H1 (cell line): ENCODE results near the gene GNB1L. TPM values are rescaled to one million over a fixed set of nuclear protein-coding genes. Genes with fewer than 3 reads are reported as not detected.

Experiments
- CTCF ChIA-PET: fragments of 300-600 bp; sonication (Branson Sonifier 250); formaldehyde crosslinking; loops from one replicate; lab custom pipeline; 2021; ENCODE audit not compliant: partially characterized antibody; lab: Charles Lee
- POLR2A ChIA-PET: fragments of 300-600 bp; sonication (Branson Sonifier 250); formaldehyde crosslinking; loops from one replicate; lab custom pipeline; 2021; ENCODE audit warnings: inconsistent platforms; ENCODE audit not compliant: partially characterized antibody; lab: Charles Lee
- DNase-seq, 2 experiments: peaks; one replicate each; pipeline versions ENCODE4 v3.0.0 to v3.0.0-alpha.2; 2010 to 2022; ENCODE audit warnings: low spot score in 2 of 2, low read depth in 1 of 2, mixed read lengths in 1 of 2
- FAIRE-seq: peaks from 2 replicates; lab custom pipeline; 2011; peaks lifted over from hg19 to GRCh38; lab: Jason Lieb, UNC
- H2AFZ ChIP-seq: 2 replicates; pipeline ENCODE4 v1.8.1; 2012; ENCODE audit warnings: low read length, inconsistent platforms
- H2AK5ac ChIP-seq: 2 replicates; pipeline ENCODE4 v1.6.1; 2013; ENCODE audit warnings: low read depth, low read length
- H2BK120ac ChIP-seq: replicated peaks from 2 replicates; pipeline ENCODE3; 2013; ENCODE audit warnings: low read depth, low read length, inconsistent platforms
- H2BK12ac ChIP-seq: 2 replicates; pipeline ENCODE4 v1.6.1; 2013; ENCODE audit warnings: low read depth, low read length
- H2BK15ac ChIP-seq: 2 replicates; pipeline ENCODE4 v1.6.1; 2013; ENCODE audit warnings: low read length
- H2BK20ac ChIP-seq: 2 replicates; pipeline ENCODE4 v1.6.1; 2013; ENCODE audit warnings: low read length
- H2BK5ac ChIP-seq: 2 replicates; pipeline ENCODE4 v1.6.1; 2013; ENCODE audit warnings: low read depth, low read length
- H3K14ac ChIP-seq: 2 replicates; pipeline ENCODE4 v1.6.1; 2013; ENCODE audit warnings: inconsistent platforms; ENCODE audit not compliant: insufficient read length
- H3K18ac ChIP-seq: 2 replicates; pipeline ENCODE4 v1.6.1; 2013; ENCODE audit warnings: low read length; ENCODE audit errors: extremely low read depth
- H3K23ac ChIP-seq: 2 replicates; pipeline ENCODE4 v1.6.1; 2013; ENCODE audit warnings: inconsistent platforms; ENCODE audit not compliant: insufficient read length
- H3K23me2 ChIP-seq: 2 replicates; pipeline ENCODE4 v1.6.1; 2013; ENCODE audit warnings: low read depth, low read length
- H3K27ac ChIP-seq: 2 replicates; pipeline ENCODE4 v1.6.1; 2011; ENCODE audit warnings: low read depth, low read length, inconsistent platforms
- H3K27me3 ChIP-seq, 4 experiments: replicated peaks in 1 of 4; 1 replicate in 1 of 4; 2 replicates in 3 of 4; pipeline versions ENCODE4 v1.6.1 to v1.8.1; 2011 to 2013; ENCODE audit warnings: low read length in 3 of 4, mild to moderate bottlenecking in 3 of 4, inconsistent platforms in 2 of 4, mixed read lengths in 2 of 4, moderate library complexity in 1 of 4; ENCODE audit not compliant: control insufficient read depth in 3 of 4, insufficient read depth in 3 of 4; ENCODE audit errors: extremely low read depth in 1 of 4
- H3K36me3 ChIP-seq, 4 experiments: 2 replicates each; pipeline versions ENCODE4 v1.6.1 to v1.8.1; 2011 to 2013; ENCODE audit warnings: mild to moderate bottlenecking in 4 of 4, low read length in 3 of 4, moderate library complexity in 2 of 4, control low read depth in 1 of 4, inconsistent platforms in 1 of 4; ENCODE audit not compliant: insufficient read depth in 4 of 4, control insufficient read depth in 2 of 4
- H3K4ac ChIP-seq: replicated peaks from 2 replicates; pipeline ENCODE3; 2013; ENCODE audit warnings: low read length, low read depth, mixed read lengths, inconsistent platforms; ENCODE audit not compliant: insufficient read length
- H3K4me1 ChIP-seq, 4 experiments: replicated peaks in 1 of 4; 1 replicate in 1 of 4; 2 replicates in 3 of 4; pipeline versions ENCODE4 v1.6.1 to v1.8.1; 2011 to 2013; ENCODE audit warnings: low read length in 3 of 4, inconsistent platforms in 2 of 4, mixed read lengths in 1 of 4; ENCODE audit not compliant: insufficient read depth in 4 of 4, control insufficient read depth in 3 of 4
- H3K4me2 ChIP-seq, 2 experiments: 2 replicates each; pipeline versions ENCODE4 v1.6.1 to v1.8.1; 2011 to 2013; ENCODE audit warnings: low read depth in 2 of 2, low read length in 2 of 2, control low read depth in 1 of 2, inconsistent platforms in 1 of 2, mild to moderate bottlenecking in 1 of 2; ENCODE audit not compliant: insufficient read depth in 1 of 2
- H3K4me3 ChIP-seq, 4 experiments: fragments of 200-600, 300-600 bp in 1 of 4; sonication (generic), shearing (Covaris generic), sonication (Bioruptor Twin) in 1 of 4; 2 replicates each; pipeline versions ENCODE4 v1.5.1 to v1.8.1; 2011 to 2016; ENCODE audit warnings: low read length in 4 of 4, low read depth in 3 of 4, control low read depth in 2 of 4, inconsistent platforms in 2 of 4, mild to moderate bottlenecking in 2 of 4, mixed read lengths in 1 of 4, moderate library complexity in 1 of 4; ENCODE audit not compliant: insufficient read depth in 2 of 4; ENCODE audit errors: extremely low read depth in 1 of 4
- H3K56ac ChIP-seq: replicated peaks from 2 replicates; pipeline ENCODE3; 2013; ENCODE audit warnings: low read depth, mild to moderate bottlenecking, mixed read lengths, low read length, inconsistent platforms; ENCODE audit not compliant: insufficient read length
- H3K79me1 ChIP-seq: 2 replicates; pipeline ENCODE4 v1.6.1; 2013; ENCODE audit warnings: low read depth, low read length, control low read depth
- H3K79me2 ChIP-seq, 2 experiments: 2 replicates each; pipeline versions ENCODE4 v1.6.1 to v1.8.1; 2012 to 2013; ENCODE audit warnings: low read length in 2 of 2, mild to moderate bottlenecking in 2 of 2, inconsistent platforms in 1 of 2; ENCODE audit not compliant: insufficient read depth in 2 of 2, control insufficient read depth in 1 of 2
- H3K9ac ChIP-seq, 4 experiments: replicated peaks in 1 of 4; 1 replicate in 1 of 4; 2 replicates in 3 of 4; pipeline versions ENCODE4 v1.6.1 to v1.8.1; 2011 to 2013; ENCODE audit warnings: low read depth in 3 of 4, low read length in 3 of 4, control low read depth in 2 of 4, mild to moderate bottlenecking in 2 of 4, moderate library complexity in 2 of 4, inconsistent platforms in 1 of 4; ENCODE audit errors: extremely low read depth in 1 of 4
- H3K9me3 ChIP-seq, 2 experiments: 2 replicates each; pipeline versions ENCODE4 v1.6.1 to v1.8.1; 2012 to 2013; ENCODE audit warnings: mild to moderate bottlenecking in 2 of 2, moderate library complexity in 2 of 2, control low read depth in 1 of 2, inconsistent platforms in 1 of 2, low read depth in 1 of 2, low read length in 1 of 2, mixed read lengths in 1 of 2; ENCODE audit not compliant: insufficient read depth in 2 of 2
- H4K20me1 ChIP-seq, 2 experiments: replicated peaks in 1 of 2; 2 replicates each; pipeline versions ENCODE3 to v1.8.1; 2011 to 2013; ENCODE audit warnings: inconsistent platforms in 2 of 2, low read length in 2 of 2, mild to moderate bottlenecking in 1 of 2; ENCODE audit not compliant: insufficient read depth in 2 of 2, control insufficient read depth in 1 of 2
- H4K5ac ChIP-seq: 2 replicates; pipeline ENCODE4 v1.6.1; 2013; ENCODE audit warnings: low read length, low read depth, mixed read lengths, inconsistent platforms; ENCODE audit not compliant: insufficient read length
- H4K8ac ChIP-seq: 2 replicates; pipeline ENCODE4 v1.8.0; 2013; ENCODE audit warnings: mild to moderate bottlenecking, moderate library complexity, low read length, inconsistent platforms; ENCODE audit not compliant: insufficient read depth; ENCODE audit errors: extremely low read depth
- H4K91ac ChIP-seq: replicated peaks from 2 replicates; pipeline ENCODE3; 2013; ENCODE audit warnings: low read length, mixed read lengths, inconsistent platforms; ENCODE audit not compliant: insufficient read length
- ATF3 ChIP-seq: IDR thresholded peaks from 2 replicates; pipeline ENCODE4 v1.6.1; 2011; ENCODE audit warnings: low read depth, mild to moderate bottlenecking, low read length; ENCODE audit not compliant: insufficient read depth
- BRCA1 ChIP-seq: IDR thresholded peaks from 2 replicates; pipeline ENCODE4 v1.6.1; 2012; ENCODE audit warnings: low read depth, low read length, improper control_type of control experiment
- CREB1 ChIP-seq: IDR thresholded peaks from 2 replicates; pipeline ENCODE4 v1.6.1; 2012; ENCODE audit warnings: inconsistent platforms
- CTCF ChIP-seq, 3 experiments: IDR thresholded peaks; 1 replicate in 2 of 3; 2 replicates in 1 of 3; pipeline versions ENCODE4 v1.5.1 to v1.6.1; 2011; ENCODE audit warnings: low read length in 3 of 3, mild to moderate bottlenecking in 3 of 3, inconsistent platforms in 2 of 3, low read depth in 1 of 3, moderate library complexity in 1 of 3; ENCODE audit not compliant: insufficient read depth in 1 of 3; ENCODE audit errors: control extremely low read depth in 1 of 3
- EGR1 ChIP-seq: IDR thresholded peaks from 2 replicates; pipeline ENCODE4 v1.6.1; 2011; ENCODE audit warnings: low read depth, low read length, borderline replicate concordance
- FOSL1 ChIP-seq: IDR thresholded peaks from 2 replicates; pipeline ENCODE4 v1.6.1; 2011; ENCODE audit warnings: mild to moderate bottlenecking, low read depth, low read length, moderate library complexity; ENCODE audit not compliant: insufficient read depth
- GABPA ChIP-seq: IDR thresholded peaks from 2 replicates; pipeline ENCODE4 v1.6.1; 2011; ENCODE audit warnings: mild to moderate bottlenecking, low read length, moderate library complexity, borderline replicate concordance; ENCODE audit not compliant: insufficient read depth
- MAFK ChIP-seq: IDR thresholded peaks from 2 replicates; pipeline ENCODE4 v1.6.1; 2012; ENCODE audit warnings: low read depth, mild to moderate bottlenecking, improper control_type of control experiment, low read length
- SUZ12 ChIP-seq: fragments of 200-600 bp; sonication (generic); IDR thresholded peaks from 2 replicates; pipeline ENCODE4 v1.6.1; 2012; ENCODE audit warnings: mild to moderate bottlenecking, inconsistent platforms, low read length, moderate library complexity, mixed read lengths
- TBP ChIP-seq: IDR thresholded peaks from 2 replicates; pipeline ENCODE4 v1.6.1; 2011; ENCODE audit warnings: low read depth, low read length, improper control_type of control experiment
- TCF12 ChIP-seq: IDR thresholded peaks from 2 replicates; pipeline ENCODE4 v1.6.1; 2011; ENCODE audit warnings: low read depth, mild to moderate bottlenecking, low read length
- YY1 ChIP-seq: IDR thresholded peaks from 2 replicates; pipeline ENCODE4 v1.6.1; 2011; ENCODE audit warnings: low read depth, mild to moderate bottlenecking, low read length
- WGBS, 2 experiments: shearing (Covaris generic) in 1 of 2; methylation state at CpG; one replicate each; pipeline versions ENCODE4 v1.1.6 to v1.1.7; 2013 to 2015; ENCODE audit warnings: low lambda C conversion rate in 2 of 2, mixed read lengths in 2 of 2, inconsistent platforms in 1 of 2, low coverage in 1 of 2, missing lambda C conversion rate in 1 of 2; ENCODE audit not compliant: insufficient replicate concordance in 2 of 2, insufficient coverage in 1 of 2, insufficient read length in 1 of 2; ENCODE audit errors: extremely low coverage in 1 of 2, missing lambda C conversion rate in 1 of 2; 5-methylcytosine and 5-hydroxymethylcytosine counted together
- polyA plus RNA-seq, 7 experiments: library from polyadenylated mRNA; depleted of rRNA in 3 of 7; stranded (reverse) in 5 of 7; unstranded in 2 of 7; fragments of >200 nt in 5 of 7; fragments of 200-250 nt in 2 of 7; gene quantifications; 1 replicate in 5 of 7; 2 replicates in 1 of 7; 4 replicates in 1 of 7; pipeline versions ENCODE4 v1.2.1 to v1.2.3, GENCODE V29; 2011 to 2013; ENCODE audit warnings: missing spikeins in 2 of 7, mixed read lengths in 2 of 7
- total RNA-seq: library from RNA; stranded (reverse); fragmentation: NEBNext Ultra II Directional; extraction: Animal tissue kit (Norgen Biotek cat#: 25700); gene quantifications from 2 replicates; pipeline ENCODE4 v1.2.1, GENCODE V29; 2021

Gene GNB1L
- total and polyA plus RNA-seq, 2 of the 8 experiments (the other 6 are each of a cell fraction or from before 2014, with no cell fraction given), result 14.0 to 15.6 TPM

- peak overlapping the region; percentile 88 for H2BK15ac ChIP-seq
- no peak overlapping the region for H4K5ac ChIP-seq
- 88% methylated on average over 7 of the region's 7 CpGs; no CpG with 5 or more reads in 1 of the 2 experiments for WGBS, 2 experiments
- H3K79me1 ChIP-seq, result no peaks in the 10 kb centered on the region
- no peak overlapping the region for H2BK20ac ChIP-seq
- no peak overlapping the region for H2BK5ac ChIP-seq
- no peaks in the 10 kb centered on the region for H3K9me3 ChIP-seq
- H3K27ac ChIP-seq, result no peak overlapping the region
- peaks cover 0 to 5% of the 10 kb centered on the region in 2 experiments for H4K20me1 ChIP-seq
- no peak for DNase-seq
- H3K14ac ChIP-seq, result no peak overlapping the region
- no peaks in the 10 kb centered on the region for H3K36me3 ChIP-seq
- H2AK5ac ChIP-seq, result 0 out of 2 replicates have a peak overlapping the region, but pooled peaks have one; percentile 39
- POLR2A ChIA-PET, result no interaction called here
- no peak overlapping the region for H3K4me3 ChIP-seq
- CTCF ChIA-PET, result interaction anchor here (1.0 to 7.0 kb wide), 6 partner anchors 10 to 181 kb away, joined by 3 to 168 read pairs (median 5); partner anchors contain the start of gene GP1BB
- peaks cover 0 to 17% (median 7%) of the 10 kb centered on the region in 4 experiments; a peak in 5 of 7 replicates for H3K4me1 ChIP-seq
- no peak overlapping the region for H3K23ac ChIP-seq
- no peak overlapping the region for H4K8ac ChIP-seq
- no peak overlapping the region for H3K18ac ChIP-seq
- H3K9ac ChIP-seq, result no peak overlapping the region
- peaks cover 0 to 12% (median 8%) of the 10 kb centered on the region in 4 experiments; a peak in 4 of 7 replicates for H3K27me3 ChIP-seq
- no peaks in the 10 kb centered on the region for H3K79me2 ChIP-seq
- FAIRE-seq, result no peak
- H2BK12ac ChIP-seq, result no peak overlapping the region
- H4K91ac ChIP-seq, result no peak overlapping the region
- no peak overlapping the region for H3K56ac ChIP-seq
- no peak overlapping the region for H3K4ac ChIP-seq
- no peak overlapping the region for H3K4me2 ChIP-seq
- no peak overlapping the region for H2BK120ac ChIP-seq
- no peaks in the 10 kb centered on the region for H3K23me2 ChIP-seq
- no peak overlapping the region for H2AFZ ChIP-seq
- no peak for TF ChIP-seq CTCF (IDR thresholded peaks at IDR 0.05; ENCODE audit: control extremely low read depth in 1 of 3, insufficient read depth in 1 of 3, low read depth in 1 of 3, low read length in 3 of 3)
- no peak for TF ChIP-seq ATF3
- TF ChIP-seq EGR1, result no peak
- no peak for TF ChIP-seq GABPA
- TF ChIP-seq TBP, result no peak
- TF ChIP-seq BRCA1, result no peak
- TF ChIP-seq MAFK, result no peak
- TF ChIP-seq SUZ12, result no peak
- TF ChIP-seq CREB1, result no peak
- no peak for TF ChIP-seq YY1
- TF ChIP-seq TCF12, result no peak
- no peak for TF ChIP-seq FOSL1
Measured at GRCh38 chr22:19734163-19734562, 120.5 kb downstream of the GNB1L start.
